Measurements from ENCODE around the gene JMJD1C. TPM values are rescaled to one million over a fixed set of nuclear protein-coding genes. Genes with fewer than 3 reads are reported as not detected.

Gene JMJD1C
- total RNA-seq, 1 experiment from 2014 or later: 89.7 TPM

GRCh38 chr10:63281967-63282366 is 183.8 kb downstream of the JMJD1C start:
- Mint-ChIP-seq H3K4me3 (ENCODE audit: unreplicated experiment) (no peak overlapping the region), H3K27ac (ENCODE audit: unreplicated experiment) (no peak overlapping the region), H3K9me3 (ENCODE audit: unreplicated experiment) (peaks cover 6% of the 10 kb centered on the region), H3K36me3 (ENCODE audit: insufficient read depth, unreplicated experiment) (peaks cover 12% of the 10 kb centered on the region), H3K4me1 (ENCODE audit: low read depth, unreplicated experiment) (peaks cover 10% of the 10 kb centered on the region), H3K27me3 (ENCODE audit: insufficient read depth, unreplicated experiment) (no peaks in the 10 kb centered on the region)
- no peak for DNase-seq
- TF ChIP-seq, protein P1, sequence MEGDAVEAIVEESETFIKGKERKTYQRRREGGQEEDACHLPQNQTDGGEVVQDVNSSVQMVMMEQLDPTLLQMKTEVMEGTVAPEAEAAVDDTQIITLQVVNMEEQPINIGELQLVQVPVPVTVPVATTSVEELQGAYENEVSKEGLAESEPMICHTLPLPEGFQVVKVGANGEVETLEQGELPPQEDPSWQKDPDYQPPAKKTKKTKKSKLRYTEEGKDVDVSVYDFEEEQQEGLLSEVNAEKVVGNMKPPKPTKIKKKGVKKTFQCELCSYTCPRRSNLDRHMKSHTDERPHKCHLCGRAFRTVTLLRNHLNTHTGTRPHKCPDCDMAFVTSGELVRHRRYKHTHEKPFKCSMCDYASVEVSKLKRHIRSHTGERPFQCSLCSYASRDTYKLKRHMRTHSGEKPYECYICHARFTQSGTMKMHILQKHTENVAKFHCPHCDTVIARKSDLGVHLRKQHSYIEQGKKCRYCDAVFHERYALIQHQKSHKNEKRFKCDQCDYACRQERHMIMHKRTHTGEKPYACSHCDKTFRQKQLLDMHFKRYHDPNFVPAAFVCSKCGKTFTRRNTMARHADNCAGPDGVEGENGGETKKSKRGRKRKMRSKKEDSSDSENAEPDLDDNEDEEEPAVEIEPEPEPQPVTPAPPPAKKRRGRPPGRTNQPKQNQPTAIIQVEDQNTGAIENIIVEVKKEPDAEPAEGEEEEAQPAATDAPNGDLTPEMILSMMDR (IDR thresholded peaks at IDR 0.05; ENCODE audit: insufficient read depth in 1 of 2, low read depth in 1 of 2, low read length in 1 of 2, severe bottlenecking in 1 of 2, unreplicated experiment in 1 of 2): no peak
- no peak overlapping the region for H3K4me3 ChIP-seq (ENCODE audit: low read depth, low read length)
- no peaks in the 10 kb centered on the region; the same call in 1 of the 2 replicates for H3K4me1 ChIP-seq
- H3K9me3 ChIP-seq: no peaks in the 10 kb centered on the region
- BruUV-seq (replicated peaks): no TSS peak
- ChIA-PET CTCF (no interaction called here), POLR2A (no interaction called here)
- H3K36me3 ChIP-seq (ENCODE audit: control insufficient read depth, insufficient read depth, low read length): no peaks in the 10 kb centered on the region; the same call in 1 of the 2 replicates
- no peaks in the 10 kb centered on the region for H3K27me3 ChIP-seq (replicated peaks; ENCODE audit: control insufficient read depth, insufficient read depth, low read length)
- intact Hi-C loops (cut with micrococcal nuclease; ENCODE audit: unreplicated experiment): no loop called here

GRCh38 chr10:63280386-63280785 is 185.4 kb downstream of the JMJD1C start:
- H3K9me3 Mint-ChIP-seq (ENCODE audit: unreplicated experiment): no peaks in the 10 kb centered on the region
- no peak overlapping the region for H3K4me3 ChIP-seq (ENCODE audit: low read depth, low read length)
- H3K27me3 Mint-ChIP-seq (ENCODE audit: insufficient read depth, unreplicated experiment): no peaks in the 10 kb centered on the region
- no peaks in the 10 kb centered on the region for H3K9me3 ChIP-seq
- no peaks in the 10 kb centered on the region for H3K4me1 ChIP-seq
- H3K36me3 Mint-ChIP-seq (ENCODE audit: insufficient read depth, unreplicated experiment): peaks cover 12% of the 10 kb centered on the region
- ChIA-PET POLR2A (no interaction called here), CTCF (no interaction called here)
- no peaks in the 10 kb centered on the region; the same call in 1 of the 2 replicates for H3K36me3 ChIP-seq (ENCODE audit: control insufficient read depth, insufficient read depth, low read length)
- no peaks in the 10 kb centered on the region for H3K27me3 ChIP-seq (replicated peaks; ENCODE audit: control insufficient read depth, insufficient read depth, low read length)
- TF ChIP-seq, protein P1 (IDR thresholded peaks at IDR 0.05; ENCODE audit: insufficient read depth in 1 of 2, low read depth in 1 of 2, low read length in 1 of 2, severe bottlenecking in 1 of 2, unreplicated experiment in 1 of 2): no peak
- intact Hi-C loops (cut with micrococcal nuclease; ENCODE audit: unreplicated experiment): no loop called here
- no TSS peak for BruUV-seq (replicated peaks)
- no peak overlapping the region for H3K27ac Mint-ChIP-seq (ENCODE audit: unreplicated experiment)
- H3K4me1 Mint-ChIP-seq (ENCODE audit: low read depth, unreplicated experiment): peaks cover 6% of the 10 kb centered on the region
- no peak for DNase-seq
- H3K4me3 Mint-ChIP-seq (ENCODE audit: unreplicated experiment): no peak overlapping the region

DNA sequence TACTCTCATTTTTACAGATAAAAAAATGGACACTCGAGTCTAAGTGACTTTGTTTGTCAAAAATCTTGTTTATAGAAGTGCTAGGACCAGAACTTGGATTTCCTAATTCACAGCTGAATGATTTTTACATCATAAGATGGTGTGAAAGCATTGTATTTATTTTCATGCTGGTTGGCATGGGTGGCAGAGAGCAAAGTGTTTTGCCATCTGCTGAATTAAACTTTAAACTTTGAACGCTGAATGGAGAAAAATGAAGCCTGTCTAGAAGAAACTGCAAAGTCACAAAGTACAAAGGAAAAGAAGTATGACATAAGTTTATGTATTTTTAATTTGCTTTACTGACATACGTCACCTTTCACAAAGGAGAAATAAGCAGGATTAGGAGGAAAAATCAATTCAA is 190.7 kb downstream of the JMJD1C start:
- H3K4me3 Mint-ChIP-seq (ENCODE audit: unreplicated experiment): no peak overlapping the region
- TF ChIP-seq, protein P1 (IDR thresholded peaks at IDR 0.05; ENCODE audit: insufficient read depth in 1 of 2, low read depth in 1 of 2, low read length in 1 of 2, severe bottlenecking in 1 of 2, unreplicated experiment in 1 of 2): no peak
- intact Hi-C loops (cut with micrococcal nuclease; ENCODE audit: unreplicated experiment): no loop called here
- peaks cover 4% of the 10 kb centered on the region for H3K36me3 Mint-ChIP-seq (ENCODE audit: insufficient read depth, unreplicated experiment)
- no peaks in the 10 kb centered on the region for H3K4me1 ChIP-seq
- no TSS peak for BruUV-seq (replicated peaks)
- H3K9me3 Mint-ChIP-seq (ENCODE audit: unreplicated experiment): no peaks in the 10 kb centered on the region
- H3K36me3 ChIP-seq (ENCODE audit: control insufficient read depth, insufficient read depth, low read length): no peaks in the 10 kb centered on the region; the same call in 1 of the 2 replicates
- H3K27me3 Mint-ChIP-seq (ENCODE audit: insufficient read depth, unreplicated experiment): no peaks in the 10 kb centered on the region
- no peak overlapping the region for H3K4me3 ChIP-seq (ENCODE audit: low read depth, low read length)
- H3K9me3 ChIP-seq: no peaks in the 10 kb centered on the region
- peaks cover 13% of the 10 kb centered on the region for H3K4me1 Mint-ChIP-seq (ENCODE audit: low read depth, unreplicated experiment)
- no peak for DNase-seq
- ChIA-PET CTCF (interaction anchor here (1.1 kb wide), 1 partner anchor 354 kb away, joined by 3 read pairs; no protein-coding TSS in a partner anchor), POLR2A (no interaction called here)
- H3K27ac Mint-ChIP-seq (ENCODE audit: unreplicated experiment): no peak overlapping the region
- no peaks in the 10 kb centered on the region for H3K27me3 ChIP-seq (replicated peaks; ENCODE audit: control insufficient read depth, insufficient read depth, low read length)

Data from Caco-2 (cell line).